Activated naive CD8-positive, alpha-beta T cell (primary cell): ENCODE results near the gene PDE3A.
"Not testable (repeated sequence)": the region's sequence is repeated elsewhere in the genome, so short reads cannot be mapped to it uniquely, and the experiment has no call there.

Source experiments
- H3K27ac Mint-ChIP-seq: one replicate; pipeline ENCODE4 v1.8.0; 2021; ENCODE audit warnings: mixed read lengths
- H3K27me3 Mint-ChIP-seq: one replicate; pipeline ENCODE4 v1.8.0; 2021; ENCODE audit warnings: mixed read lengths
- H3K36me3 Mint-ChIP-seq: one replicate; pipeline ENCODE4 v1.8.0; 2021; ENCODE audit warnings: mixed read lengths
- H3K4me1 Mint-ChIP-seq: one replicate; pipeline ENCODE4 v1.8.0; 2021; ENCODE audit warnings: low read depth, mixed read lengths
- H3K4me3 Mint-ChIP-seq: one replicate; pipeline ENCODE4 v1.8.0; 2021; ENCODE audit warnings: mild to moderate bottlenecking, mixed read lengths
- H3K9me3 Mint-ChIP-seq: one replicate; pipeline ENCODE4 v1.8.0; 2021; ENCODE audit warnings: low read depth, mixed read lengths

Gene PDE3A

DNA sequence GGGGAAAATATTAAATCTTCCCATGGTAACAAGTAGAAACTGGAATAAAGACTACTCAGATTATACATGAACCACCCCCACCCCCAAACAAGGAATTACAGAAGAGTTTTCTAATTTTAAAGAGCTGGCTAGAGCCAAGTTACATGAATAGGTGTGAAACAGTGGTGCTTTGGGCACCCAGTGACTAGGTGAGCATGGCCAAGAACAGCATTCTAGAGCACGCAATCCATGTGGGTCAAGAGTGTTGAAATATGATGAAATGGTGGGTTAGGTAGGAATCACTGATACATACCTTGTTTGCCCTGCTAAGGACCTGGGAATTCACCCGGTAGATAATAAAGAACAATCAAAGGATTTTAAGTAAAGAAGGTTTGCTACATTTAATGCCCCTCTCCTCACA lies 208.7 kb downstream of the PDE3A start:
- Mint-ChIP-seq H3K4me3 (no peak overlapping the region), H3K27me3 (no peaks in the 10 kb centered on the region), H3K27ac (no peak overlapping the region), H3K9me3 (no peaks in the 10 kb centered on the region), H3K36me3 (no peaks in the 10 kb centered on the region), H3K4me1 (no peaks in the 10 kb centered on the region)

DNA sequence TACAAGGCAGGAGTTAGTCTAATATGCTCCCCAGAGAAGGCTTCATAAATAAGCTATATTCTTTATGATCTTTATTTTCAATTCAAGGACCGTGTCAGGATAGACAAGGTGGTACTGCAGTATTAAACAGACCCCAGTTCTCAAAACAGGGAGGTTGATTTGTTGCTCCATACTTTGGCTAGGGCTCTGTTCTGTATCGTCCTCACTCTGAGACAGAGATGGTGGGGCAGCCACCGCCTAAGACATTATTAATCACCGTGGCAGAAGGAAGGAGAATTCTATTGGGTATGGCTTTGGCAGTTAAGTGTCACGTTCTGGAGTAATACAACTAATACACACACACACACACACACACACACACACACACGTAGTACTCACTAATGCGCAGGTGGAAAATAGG lies 209.8 kb downstream of the PDE3A start:
- Mint-ChIP-seq H3K9me3 (no peaks in the 10 kb centered on the region), H3K4me3 (no peak overlapping the region), H3K27me3 (no peaks in the 10 kb centered on the region)

DNA sequence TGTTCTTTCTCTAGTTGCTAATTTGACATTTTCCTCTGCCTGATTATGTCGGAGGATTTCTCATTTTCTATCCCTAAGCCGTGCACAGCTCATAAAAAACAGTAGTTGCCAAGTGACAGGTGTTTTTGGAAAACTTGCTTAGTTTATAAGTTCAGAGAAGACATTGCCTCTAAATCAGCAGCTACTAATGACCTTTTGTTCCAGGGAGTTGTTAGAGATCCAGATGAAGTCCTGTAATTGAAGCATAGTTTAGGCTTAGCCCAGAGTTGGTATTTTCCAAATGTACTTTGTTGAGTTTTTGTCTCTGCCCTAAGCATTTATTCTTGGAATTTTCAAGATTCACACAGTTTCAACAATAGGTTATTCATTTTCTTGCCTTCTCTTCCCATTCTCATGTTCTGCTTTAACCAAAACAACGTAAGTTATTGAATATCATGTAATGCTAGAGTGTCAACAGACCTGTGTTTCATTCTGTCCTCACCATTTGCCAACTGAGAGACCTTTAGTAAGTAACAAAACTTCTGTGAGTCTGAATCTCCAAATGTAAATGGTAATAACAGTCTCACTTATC lies 216.8 kb downstream of the PDE3A start:
- H3K36me3 Mint-ChIP-seq, result no peaks in the 10 kb centered on the region
- no peaks in the 10 kb centered on the region for H3K4me1 Mint-ChIP-seq
- no peak overlapping the region for H3K27ac Mint-ChIP-seq
- peaks cover 2% of the 10 kb centered on the region for H3K27me3 Mint-ChIP-seq
- H3K9me3 Mint-ChIP-seq, result no peaks in the 10 kb centered on the region
- H3K4me3 Mint-ChIP-seq, result no peak overlapping the region

More for the DNA sequence above, 209.8 kb downstream of the PDE3A start:
- Mint-ChIP-seq H3K36me3 (no peaks in the 10 kb centered on the region), H3K27ac (no peak overlapping the region), H3K4me1 (no peaks in the 10 kb centered on the region)

DNA sequence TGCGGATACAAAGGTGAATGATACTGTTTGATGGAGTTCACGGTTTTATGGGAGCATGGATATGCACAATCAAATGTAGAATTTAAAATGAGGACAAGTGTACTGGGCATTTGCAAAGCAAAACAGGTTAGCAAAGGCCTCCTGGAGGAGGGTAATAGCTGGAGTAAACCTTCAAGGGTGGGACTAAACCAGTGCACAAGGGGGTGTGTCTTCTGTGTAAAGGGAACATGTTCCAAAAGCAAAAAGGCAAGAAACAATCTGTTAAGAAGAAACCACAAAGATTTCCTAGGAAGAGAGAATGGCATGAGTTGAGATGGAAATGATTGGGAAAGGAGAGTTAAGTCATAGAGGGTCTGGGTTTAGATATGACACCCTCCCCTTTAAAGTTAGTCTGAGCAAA lies 217.6 kb downstream of the PDE3A start:
- no peak overlapping the region for H3K27ac Mint-ChIP-seq
- no peaks in the 10 kb centered on the region for H3K4me1 Mint-ChIP-seq
- no peaks in the 10 kb centered on the region for H3K36me3 Mint-ChIP-seq
- no peaks in the 10 kb centered on the region for H3K9me3 Mint-ChIP-seq
- peaks cover 2% of the 10 kb centered on the region for H3K27me3 Mint-ChIP-seq
- no peak overlapping the region for H3K4me3 Mint-ChIP-seq

DNA sequence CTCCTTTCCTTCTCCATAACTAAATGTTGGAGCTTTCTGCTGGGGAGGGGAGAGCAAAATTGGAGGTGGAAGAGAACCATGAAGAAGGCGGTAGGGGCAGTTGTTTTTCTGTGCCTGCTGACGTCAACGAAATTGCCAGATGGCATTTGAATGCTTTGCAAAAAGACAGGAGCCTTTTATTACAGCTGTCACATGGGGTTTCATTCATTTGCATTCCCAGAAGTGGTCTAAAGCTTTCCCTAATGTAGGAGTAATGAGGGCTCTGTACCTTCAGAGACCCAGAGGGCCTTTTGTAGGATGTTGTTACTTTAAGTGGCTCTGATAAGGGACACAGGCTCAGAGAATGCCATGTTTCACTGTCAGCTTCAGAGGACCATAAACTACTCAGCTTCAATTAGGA lies 219.7 kb downstream of the PDE3A start:
- no peaks in the 10 kb centered on the region for H3K9me3 Mint-ChIP-seq
- no peak overlapping the region for H3K4me3 Mint-ChIP-seq
- peaks cover 2% of the 10 kb centered on the region for H3K27me3 Mint-ChIP-seq
- H3K36me3 Mint-ChIP-seq, result no peaks in the 10 kb centered on the region
- H3K4me1 Mint-ChIP-seq, result no peaks in the 10 kb centered on the region
- no peak overlapping the region for H3K27ac Mint-ChIP-seq

DNA sequence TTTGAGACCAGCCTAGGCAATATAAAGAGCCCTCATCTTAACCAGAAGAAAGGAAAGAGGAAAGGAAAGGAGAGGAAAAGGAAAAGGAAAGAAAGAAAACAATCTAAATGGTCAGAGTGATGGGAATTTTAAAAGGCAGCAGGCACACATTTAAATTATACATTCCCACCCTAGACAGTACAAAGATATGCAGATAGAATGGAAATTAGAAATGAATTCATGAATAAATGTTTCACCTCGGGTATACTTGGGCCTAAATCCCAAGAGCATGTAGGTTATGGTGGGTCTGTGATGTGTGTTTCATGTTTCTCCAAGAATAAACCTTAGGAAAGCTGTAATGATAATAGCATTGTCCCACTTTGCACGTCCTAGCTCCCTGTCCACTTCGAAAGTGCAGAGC lies 222.2 kb downstream of the PDE3A start:
- Mint-ChIP-seq H3K9me3 (no peaks in the 10 kb centered on the region), H3K27ac (no peak overlapping the region), H3K4me3 (no peak overlapping the region), H3K36me3 (no peaks in the 10 kb centered on the region), H3K4me1 (no peaks in the 10 kb centered on the region), H3K27me3 (no peaks in the 10 kb centered on the region)

DNA sequence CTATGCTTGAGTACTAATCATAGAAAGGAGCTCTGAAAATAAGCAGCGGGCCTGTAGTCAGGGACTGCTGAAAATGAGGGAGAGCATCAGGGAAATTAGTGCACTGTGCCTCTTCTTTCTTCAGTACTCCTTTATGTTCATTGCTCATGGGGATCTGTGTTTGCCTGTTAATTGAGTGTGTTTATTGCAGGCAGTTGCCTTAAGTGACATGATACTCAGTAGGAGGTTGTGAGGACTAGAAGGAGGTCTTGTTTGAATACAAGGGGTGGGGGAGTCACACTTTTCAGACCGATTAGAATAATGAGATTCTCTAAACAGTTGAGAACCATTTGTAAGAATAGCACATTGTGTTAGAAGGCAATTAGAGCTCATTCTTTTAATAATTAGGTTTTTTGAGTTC lies 224.2 kb downstream of the PDE3A start:
- Mint-ChIP-seq H3K27ac (no peak overlapping the region), H3K4me1 (no peaks in the 10 kb centered on the region), H3K27me3 (no peaks in the 10 kb centered on the region), H3K4me3 (no peak overlapping the region), H3K36me3 (no peaks in the 10 kb centered on the region), H3K9me3 (no peaks in the 10 kb centered on the region)

DNA sequence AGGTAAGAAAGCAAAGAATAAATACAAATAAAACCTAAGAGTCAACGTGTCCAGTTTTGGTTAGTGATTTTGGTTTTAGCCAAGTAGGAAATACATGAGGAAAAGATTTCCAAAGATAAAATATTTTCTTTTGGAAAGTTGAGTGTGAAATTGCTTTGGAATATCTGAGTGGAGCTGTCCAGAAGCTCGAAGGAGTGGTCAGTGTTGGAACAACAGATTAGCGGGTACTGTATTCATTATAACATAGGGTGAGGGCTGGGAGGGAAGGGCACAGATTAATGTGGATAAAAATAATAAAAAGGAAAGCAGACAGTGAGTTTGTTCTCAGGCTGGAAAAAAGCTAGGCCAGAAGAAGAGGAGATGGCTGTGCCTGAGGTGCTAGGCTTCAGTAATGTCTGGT lies 225.3 kb downstream of the PDE3A start:
- H3K27ac Mint-ChIP-seq, result no peak overlapping the region
- H3K4me3 Mint-ChIP-seq, result no peak overlapping the region

DNA sequence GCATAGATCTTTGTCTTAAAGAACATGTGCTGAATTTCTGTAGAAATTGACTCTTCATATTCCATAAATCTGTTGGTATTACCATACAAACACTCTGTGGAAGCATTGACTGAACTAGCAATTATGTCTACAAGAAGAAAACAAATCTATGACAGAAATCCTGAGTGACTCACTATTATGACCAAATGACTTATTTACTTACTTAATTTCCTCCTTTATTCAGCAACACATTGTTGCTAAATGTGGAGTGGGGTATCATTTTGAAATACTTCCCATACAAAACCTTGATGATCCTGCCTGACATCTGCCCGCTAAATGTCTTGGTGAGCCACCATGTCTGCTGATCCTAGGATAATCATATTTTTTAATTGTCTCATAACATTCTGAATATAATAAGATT lies 227.7 kb downstream of the PDE3A start:
- no peaks in the 10 kb centered on the region for H3K9me3 Mint-ChIP-seq
- H3K4me1 Mint-ChIP-seq, result no peaks in the 10 kb centered on the region
- no peak overlapping the region for H3K4me3 Mint-ChIP-seq
- no peak overlapping the region for H3K27ac Mint-ChIP-seq
- H3K36me3 Mint-ChIP-seq, result no peaks in the 10 kb centered on the region
- no peaks in the 10 kb centered on the region for H3K27me3 Mint-ChIP-seq

More for the DNA sequence above, 225.3 kb downstream of the PDE3A start:
- Mint-ChIP-seq H3K27me3 (no peaks in the 10 kb centered on the region), H3K36me3 (no peaks in the 10 kb centered on the region), H3K4me1 (no peaks in the 10 kb centered on the region), H3K9me3 (no peaks in the 10 kb centered on the region)

DNA sequence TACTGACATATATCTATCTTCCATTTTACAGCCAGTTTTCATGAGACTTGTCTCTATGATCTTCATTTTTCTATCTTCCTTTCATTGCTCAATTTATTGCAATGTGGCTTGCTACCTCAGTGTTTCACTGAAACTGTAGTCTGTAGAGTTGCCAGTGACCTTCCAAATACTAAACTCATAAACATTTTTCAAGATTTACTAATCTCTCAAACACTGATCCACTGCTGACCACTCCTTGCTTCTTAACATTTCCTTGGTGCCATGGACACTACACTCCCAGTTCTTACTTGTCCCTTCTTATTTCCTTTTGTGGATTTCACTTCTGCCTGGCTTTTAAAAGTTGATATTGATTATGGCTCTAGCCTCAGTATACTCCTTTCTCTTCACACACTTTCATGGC lies 231.4 kb downstream of the PDE3A start:
- no peak overlapping the region for H3K4me3 Mint-ChIP-seq
- no peaks in the 10 kb centered on the region for H3K36me3 Mint-ChIP-seq
- H3K9me3 Mint-ChIP-seq, result no peaks in the 10 kb centered on the region
- H3K4me1 Mint-ChIP-seq, result no peaks in the 10 kb centered on the region
- no peak overlapping the region for H3K27ac Mint-ChIP-seq
- no peaks in the 10 kb centered on the region for H3K27me3 Mint-ChIP-seq

DNA sequence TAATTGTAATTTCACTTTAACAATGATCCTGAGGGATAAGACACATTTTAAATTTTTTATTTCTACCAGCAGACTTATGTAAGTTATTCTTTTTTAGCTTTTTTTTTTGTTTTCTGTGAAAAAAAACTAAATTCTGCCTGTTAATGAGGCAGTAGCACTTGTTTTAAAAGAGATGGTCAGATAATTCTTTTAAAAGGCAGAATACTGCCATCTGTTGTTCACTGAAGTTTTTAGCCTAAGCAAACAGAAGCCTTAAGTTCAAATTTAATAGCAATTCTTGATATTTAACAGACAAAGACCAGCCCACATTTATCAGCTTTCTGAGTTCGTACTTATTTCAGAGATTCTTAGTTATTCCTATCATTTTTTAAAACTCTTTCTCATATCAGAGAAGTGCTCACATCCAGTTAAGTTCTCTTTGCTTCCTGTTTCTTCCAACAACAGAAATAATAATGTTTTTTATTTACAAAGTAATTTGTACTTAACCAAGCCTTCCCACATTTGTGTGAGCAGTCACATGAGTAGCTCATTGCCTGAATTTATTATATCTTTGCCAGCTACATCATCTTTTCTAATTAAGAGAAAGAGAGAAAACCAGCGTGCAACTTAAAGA lies 233.4 kb downstream of the PDE3A start:
- Mint-ChIP-seq H3K9me3 (no peaks in the 10 kb centered on the region), H3K4me3 (no peak overlapping the region), H3K4me1 (no peaks in the 10 kb centered on the region), H3K27ac (no peak overlapping the region), H3K27me3 (no peaks in the 10 kb centered on the region), H3K36me3 (no peaks in the 10 kb centered on the region)

DNA sequence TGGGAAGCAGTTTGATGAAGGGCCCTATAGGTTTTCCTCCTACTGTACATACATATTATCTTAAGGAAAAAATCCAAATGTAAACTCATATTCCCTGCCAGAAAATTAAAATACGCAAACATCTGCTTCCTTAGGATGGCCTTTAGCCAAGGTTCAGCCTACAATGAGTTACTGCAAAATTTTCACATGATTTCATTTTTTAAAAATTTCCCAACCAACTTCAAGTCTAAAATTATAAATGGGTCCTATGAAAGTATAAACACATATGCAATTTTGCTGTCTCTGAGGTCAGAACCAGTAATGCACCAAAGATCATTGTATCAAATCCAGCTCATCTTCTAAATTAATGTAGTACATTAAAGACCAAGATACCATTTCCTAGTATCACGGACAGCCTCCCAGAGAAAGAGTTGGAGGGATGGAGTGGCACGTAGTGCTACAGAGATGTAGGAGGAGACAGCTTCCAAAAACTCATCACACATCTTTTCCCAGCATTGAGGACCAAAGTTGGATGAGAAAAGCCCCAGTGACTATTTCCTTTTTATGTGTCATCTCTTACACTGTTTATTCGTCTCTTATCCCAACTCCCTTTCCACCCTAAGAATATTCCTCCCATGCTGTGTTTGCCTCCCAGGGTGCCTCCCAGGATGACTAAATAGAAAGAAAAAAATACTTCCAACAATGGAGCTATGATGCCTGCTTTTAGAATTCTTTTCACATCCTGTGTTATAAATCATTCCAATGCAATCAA lies 234.5 kb downstream of the PDE3A start:
- H3K4me3 Mint-ChIP-seq, result no peak overlapping the region
- H3K27me3 Mint-ChIP-seq, result no peaks in the 10 kb centered on the region
- no peaks in the 10 kb centered on the region for H3K9me3 Mint-ChIP-seq
- H3K36me3 Mint-ChIP-seq, result no peaks in the 10 kb centered on the region
- no peaks in the 10 kb centered on the region for H3K4me1 Mint-ChIP-seq
- no peak overlapping the region for H3K27ac Mint-ChIP-seq

DNA sequence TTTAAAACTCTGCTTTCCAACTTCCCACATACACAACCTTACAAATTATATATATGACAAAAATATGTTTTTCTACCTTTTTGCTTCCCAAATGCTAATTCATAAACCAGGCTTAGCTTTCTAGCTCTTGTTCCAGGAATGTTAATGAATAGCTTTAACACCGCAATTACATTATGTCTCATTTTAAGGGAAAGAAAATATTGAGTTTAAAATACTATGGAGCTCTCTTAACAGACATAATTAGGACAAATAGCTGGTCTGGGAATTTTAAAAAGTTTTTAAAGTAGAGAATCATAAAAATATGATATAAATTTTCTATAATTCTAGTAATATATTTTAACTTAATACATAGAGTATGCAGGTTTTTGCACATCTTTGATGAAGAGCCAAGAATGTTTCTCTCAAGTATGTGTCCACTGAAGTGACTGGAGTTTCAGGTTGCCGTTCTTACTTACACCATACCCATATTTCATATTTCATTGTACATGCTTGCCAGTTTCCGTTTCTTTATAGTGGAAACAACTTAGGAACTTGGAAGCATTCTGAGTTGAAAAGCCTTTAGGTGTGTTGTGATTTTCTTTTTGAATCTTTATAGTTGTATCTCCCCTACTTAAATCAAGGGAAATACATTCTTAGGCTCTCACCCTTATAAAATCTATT lies 236.2 kb downstream of the PDE3A start:
- Mint-ChIP-seq H3K4me1 (no peaks in the 10 kb centered on the region), H3K9me3 (no peaks in the 10 kb centered on the region), H3K36me3 (no peaks in the 10 kb centered on the region), H3K27me3 (peaks cover 1% of the 10 kb centered on the region), H3K4me3 (no peak overlapping the region), H3K27ac (no peak overlapping the region)

DNA sequence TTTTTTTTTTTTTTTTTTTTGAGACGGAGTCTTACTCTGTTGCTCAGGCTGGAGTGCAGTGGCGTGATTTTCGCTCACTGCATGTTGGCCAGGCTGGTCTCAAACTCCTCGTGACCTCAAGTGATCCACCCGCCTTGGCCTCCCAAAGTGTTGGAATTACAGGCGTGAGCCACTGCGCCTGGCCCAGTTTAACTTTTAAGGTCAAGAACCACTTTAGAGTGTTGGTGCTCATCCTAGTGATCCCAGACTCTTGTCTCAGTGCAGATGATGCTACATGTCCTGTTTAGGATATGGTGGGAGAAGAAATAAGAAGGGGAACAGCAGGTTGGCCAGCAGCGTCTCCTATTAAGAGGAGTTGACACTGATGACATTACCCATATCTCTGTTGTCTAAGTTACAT lies 246.7 kb downstream of the PDE3A start:
- H3K27ac Mint-ChIP-seq, H3K4me3 Mint-ChIP-seq, H3K4me1 Mint-ChIP-seq, H3K9me3 Mint-ChIP-seq, H3K27me3 Mint-ChIP-seq, H3K36me3 Mint-ChIP-seq: not testable (repeated sequence)

DNA sequence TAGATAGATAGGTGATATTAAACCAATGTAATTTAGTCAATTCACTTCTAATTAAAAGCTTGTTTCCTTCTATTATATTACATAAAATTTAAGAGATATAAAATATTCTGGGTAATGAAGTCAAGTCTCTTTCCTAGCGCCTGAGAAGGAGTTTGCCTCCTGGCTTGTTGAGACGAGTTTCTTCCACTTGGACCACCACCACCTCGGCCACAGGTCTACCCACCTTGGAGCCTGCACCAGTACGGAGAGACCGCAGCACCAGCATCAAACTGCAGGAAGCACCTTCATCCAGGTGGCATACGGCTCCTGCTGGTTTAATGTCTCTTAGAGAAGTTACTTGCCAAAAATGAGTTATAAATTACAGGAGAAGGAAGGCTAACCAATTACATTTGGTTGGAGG lies 247.8 kb downstream of the PDE3A start:
- Mint-ChIP-seq H3K27ac (no peak overlapping the region), H3K4me3 (no peak overlapping the region)

More for the DNA sequence above, 247.8 kb downstream of the PDE3A start:
- H3K27me3 Mint-ChIP-seq, result no peaks in the 10 kb centered on the region
- H3K4me1 Mint-ChIP-seq, result no peaks in the 10 kb centered on the region
- no peaks in the 10 kb centered on the region for H3K36me3 Mint-ChIP-seq
- no peaks in the 10 kb centered on the region for H3K9me3 Mint-ChIP-seq
